Activated T-cell treated with anti-CD3 and anti-CD28 coated beads for 1 hour (primary cell): ENCODE data around the gene EDA.

Source experiments
- DNase-seq: peaks from one replicate; pipeline ENCODE4 v3.0.0-alpha.2; 2020; ENCODE audit warnings: low read depth

Gene EDA

GRCh38 chrX:69615779-69616456, at the start of gene EDA:
EDA (plus strand) TSS chrX:69616113.
- peak; percentile 56 for DNase-seq

DNA sequence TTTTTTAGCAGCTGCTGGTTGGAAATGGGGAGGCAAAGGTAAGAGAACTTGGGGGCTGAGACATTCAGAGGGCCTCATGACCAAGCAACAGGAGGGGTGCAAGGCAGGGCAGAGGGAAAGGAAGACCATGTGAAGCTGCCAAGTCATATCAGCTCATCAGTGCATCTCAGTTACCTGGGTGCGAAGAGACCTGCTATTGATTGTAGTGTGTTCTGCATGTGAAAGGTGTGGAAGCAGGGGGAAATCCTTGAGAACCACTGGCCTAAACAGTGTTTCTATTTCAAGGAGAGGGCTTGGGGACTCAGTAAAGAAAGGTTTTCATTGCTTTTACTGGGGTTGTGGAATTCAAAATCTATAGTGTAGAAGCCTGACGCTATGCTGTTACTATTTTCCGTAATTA, 47.1 kb upstream of the EDA start:
- DNase-seq = no peak

DNA sequence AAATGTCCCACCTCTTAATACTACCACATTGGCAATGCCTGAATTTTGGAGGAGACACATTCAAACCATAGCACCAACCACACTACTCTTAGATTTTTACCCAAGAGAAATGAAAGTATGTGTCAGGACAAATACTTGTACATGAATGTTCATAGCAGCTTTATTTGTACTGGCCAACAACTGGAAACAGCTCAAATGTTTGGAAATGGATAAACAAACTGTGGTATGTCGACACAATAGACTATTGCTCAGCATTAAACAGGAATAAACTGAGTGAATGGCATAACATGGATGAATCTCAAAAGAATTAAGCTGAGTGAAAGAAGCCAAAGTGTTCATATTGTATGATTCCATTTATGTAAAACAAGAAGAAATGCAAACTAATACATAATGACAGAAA, 18.5 kb upstream of the EDA start:
- no peak for DNase-seq

- DNase-seq = no peak
Observed at GRCh38 chrX:69600182-69600581, 15.7 kb upstream of the EDA start.

GRCh38 chrX:69603566-69604194, 12.2 kb upstream of the EDA start:
- DNase-seq = no peak

DNA sequence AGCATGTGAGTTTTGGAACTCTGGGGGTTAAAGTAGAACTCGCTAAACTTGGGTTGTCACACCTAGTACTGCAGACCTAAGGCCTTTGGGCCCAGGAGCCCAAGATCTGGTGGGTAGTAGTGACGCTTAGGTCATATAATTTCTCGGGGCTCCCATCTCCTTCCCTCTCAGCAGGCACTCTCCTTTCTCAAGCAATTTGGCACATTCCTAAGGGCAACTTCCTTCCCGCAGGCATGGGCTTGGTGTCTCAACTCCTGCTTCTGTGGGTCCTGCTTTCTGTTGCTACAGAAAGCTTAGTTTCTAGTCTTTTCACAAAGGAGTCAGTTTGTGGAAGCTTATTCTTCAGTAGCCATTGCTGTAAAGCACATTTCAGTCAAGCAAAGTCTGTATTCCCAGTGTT, 10.4 kb upstream of the EDA start:
- no peak for DNase-seq

GRCh38 chrX:69607616-69608015, 8.3 kb upstream of the EDA start:
- DNase-seq = no peak

DNA sequence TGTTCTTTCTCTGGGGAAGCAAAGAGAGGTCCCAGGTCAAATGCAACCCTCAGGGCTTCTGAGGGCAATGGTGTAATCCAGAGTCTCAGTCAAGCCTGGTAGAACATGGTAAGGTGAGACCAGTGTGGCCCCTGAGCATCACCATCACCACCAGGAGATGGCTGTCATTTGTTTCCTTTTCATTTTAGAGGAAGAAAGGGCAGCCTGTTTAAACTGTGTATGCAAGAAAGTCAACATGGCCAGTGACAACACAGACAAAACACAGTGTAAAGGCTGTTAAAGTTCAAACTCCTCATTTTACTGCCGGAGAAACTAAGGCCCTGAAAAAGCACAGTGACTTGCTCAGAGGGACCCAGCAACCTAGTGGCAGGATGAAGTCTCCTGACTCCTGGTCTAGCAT, 2.0 kb upstream of the EDA start:
- no peak for DNase-seq

DNA sequence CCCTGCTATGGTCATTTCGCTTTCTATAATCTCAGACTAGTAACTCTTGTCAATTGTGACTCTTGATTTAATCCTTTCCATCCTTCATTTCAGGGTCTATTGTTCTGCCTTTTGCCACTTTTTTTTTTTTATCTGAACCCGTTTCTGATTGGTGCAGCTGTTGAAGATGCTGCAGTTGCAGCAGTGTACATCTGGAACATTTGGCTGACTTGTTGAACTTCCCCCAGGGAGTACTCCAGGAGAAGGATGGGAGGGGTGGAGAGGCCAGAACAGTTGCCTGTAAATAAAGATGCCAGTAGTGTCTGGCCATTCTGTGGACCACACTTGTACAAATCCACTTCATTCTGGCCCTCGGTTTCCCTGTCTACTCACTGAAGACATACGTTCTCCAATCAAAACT, 1.0 kb upstream of the EDA start:
- no peak for DNase-seq

GRCh38 chrX:69615342-69615741, 571 bp upstream of the EDA start:
- DNase-seq = no peak

DNA sequence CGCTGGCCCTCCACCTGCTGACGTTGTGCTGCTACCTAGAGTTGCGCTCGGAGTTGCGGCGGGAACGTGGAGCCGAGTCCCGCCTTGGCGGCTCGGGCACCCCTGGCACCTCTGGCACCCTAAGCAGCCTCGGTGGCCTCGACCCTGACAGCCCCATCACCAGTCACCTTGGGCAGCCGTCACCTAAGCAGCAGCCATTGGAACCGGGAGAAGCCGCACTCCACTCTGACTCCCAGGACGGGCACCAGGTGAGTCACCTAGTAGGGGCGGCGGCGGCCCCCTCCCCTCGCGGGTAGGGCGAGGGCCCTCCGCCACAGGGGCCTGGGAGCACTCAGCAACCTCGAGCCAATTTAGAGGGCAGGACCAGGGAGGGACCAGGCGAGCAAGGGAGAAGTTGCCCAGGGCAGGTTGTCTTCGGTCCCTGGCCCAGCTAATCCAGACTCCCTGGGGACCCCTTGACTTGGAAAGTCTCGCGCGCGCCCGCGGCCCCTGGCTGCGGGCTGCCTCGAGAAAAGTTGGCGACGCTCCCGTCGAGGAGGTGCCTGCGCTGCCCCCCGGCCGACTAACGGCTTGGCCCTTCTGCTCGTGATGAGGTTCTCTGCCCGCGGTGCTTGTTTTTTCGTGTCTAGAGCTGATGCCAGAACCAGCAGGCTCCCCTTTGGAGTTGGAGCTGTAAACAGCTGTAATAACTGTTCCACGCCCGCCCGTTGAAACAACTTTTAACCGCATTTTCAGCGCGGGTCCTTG, 717 bp downstream of the EDA start:
- DNase-seq = no peak

DNA sequence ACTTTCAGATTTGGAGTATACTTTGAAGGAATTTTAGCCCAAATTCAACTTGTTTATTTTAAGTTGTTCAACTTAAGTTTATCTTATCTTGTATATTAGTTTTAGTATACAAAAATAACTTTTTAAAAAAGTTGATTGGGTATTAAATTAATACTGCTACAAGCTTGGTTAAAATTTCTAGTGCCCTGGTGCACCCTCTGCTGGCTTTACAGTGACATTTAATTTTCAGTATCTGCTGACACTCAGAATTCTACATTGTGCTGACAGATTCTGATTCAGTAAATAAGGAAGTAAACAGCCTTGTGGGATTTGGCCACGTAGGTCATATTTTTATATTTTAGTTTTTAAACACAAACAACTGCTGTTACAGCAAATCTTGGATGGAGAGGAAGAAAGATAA, 2.9 kb downstream of the EDA start:
- no peak for DNase-seq

- no peak for DNase-seq
Observed at GRCh38 chrX:69626129-69626528, 10.2 kb downstream of the EDA start.

DNA sequence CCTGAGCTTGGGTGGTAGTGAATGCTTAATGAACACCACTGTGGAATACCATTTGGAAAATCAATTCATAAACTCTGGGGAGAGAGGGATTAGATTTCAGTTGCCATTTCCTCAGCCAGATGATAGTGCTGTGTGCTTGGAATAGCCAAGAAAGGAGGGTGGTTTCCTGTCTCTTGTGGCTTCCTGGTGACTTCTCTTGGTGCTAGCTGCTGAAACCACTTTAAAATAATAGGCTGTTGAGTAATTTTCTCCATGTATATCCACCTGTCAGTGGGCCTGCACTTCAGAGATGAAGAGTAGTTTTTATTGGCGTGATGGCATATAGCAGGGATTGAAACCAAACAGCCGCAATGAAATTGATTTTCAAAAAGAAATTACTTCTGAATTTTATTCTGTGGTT, 11.8 kb downstream of the EDA start:
- DNase-seq = no peak

GRCh38 chrX:69630147-69630546, 14.2 kb downstream of the EDA start:
- DNase-seq = no peak

- no peak for DNase-seq
Observed at GRCh38 chrX:69664693-69665092, 48.8 kb downstream of the EDA start.

DNA sequence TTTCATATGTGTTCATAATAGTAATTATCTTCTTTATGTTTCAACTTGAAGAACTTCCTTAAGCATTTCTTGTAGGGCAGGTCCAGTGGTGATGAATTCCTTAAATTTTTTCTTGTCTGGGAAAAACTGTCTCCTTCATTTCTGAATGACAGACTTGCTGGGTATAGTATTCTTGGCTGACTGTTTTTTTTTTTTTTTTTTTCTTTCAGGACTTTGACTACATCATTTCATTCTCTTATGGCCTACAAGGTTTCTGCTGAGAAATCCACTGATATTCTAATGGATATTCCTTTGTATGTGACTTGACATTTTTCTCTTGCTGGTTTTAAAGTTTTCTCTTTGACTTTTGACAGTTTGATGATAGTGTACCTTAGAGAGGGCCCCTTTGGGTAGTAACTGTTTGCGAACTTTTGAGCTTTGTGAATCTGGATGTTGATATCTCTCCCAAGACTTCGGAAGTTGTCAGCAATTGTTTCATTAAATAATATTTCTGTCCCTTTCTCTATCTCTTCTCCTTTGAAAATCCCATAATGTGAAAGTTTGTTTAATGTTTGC, 54.2 kb downstream of the EDA start:
- DNase-seq = no peak

DNA sequence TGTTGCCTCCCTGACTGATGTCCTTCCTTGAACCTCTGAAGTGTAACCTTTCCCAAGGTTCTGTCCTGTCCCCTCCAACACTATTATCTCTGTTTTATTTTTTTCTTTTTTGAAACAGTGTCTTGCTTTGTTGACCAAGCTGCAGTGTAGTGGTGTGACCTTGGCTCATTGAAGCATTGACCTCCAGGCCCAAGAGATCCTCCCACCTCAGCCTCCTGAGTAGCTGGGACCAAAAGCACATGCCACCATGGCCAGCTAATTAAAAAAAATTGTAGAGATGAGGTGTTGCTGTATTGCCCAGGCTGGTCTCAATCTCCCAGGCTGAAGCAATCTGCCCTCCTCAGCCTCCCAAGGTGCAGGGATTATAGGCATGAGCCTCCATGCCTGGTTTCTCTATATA, 59.0 kb downstream of the EDA start:
- no peak for DNase-seq

DNA sequence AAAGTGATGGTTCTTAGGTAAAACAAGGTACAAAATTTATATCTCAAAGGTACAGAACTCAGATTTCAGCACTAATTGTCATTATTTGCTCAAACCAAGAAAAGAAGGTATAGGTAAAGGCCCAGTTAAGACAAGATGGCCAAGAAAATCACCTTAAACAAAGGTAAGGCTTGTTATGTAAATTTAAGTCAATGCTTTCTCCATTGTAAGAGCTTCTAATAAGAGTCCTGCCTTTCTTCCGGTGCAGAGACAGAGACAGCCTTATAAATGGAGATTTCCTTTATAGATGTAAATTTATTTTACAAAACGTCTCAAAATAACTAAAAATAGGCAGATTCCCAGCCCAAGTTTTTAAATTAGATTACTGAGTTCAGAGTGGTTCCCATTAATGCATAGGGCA, 89.9 kb downstream of the EDA start:
- no peak for DNase-seq

GRCh38 chrX:69718102-69718501, 102.2 kb downstream of the EDA start:
- no peak for DNase-seq

GRCh38 chrX:69724307-69724706, 108.4 kb downstream of the EDA start:
- DNase-seq = no peak

- DNase-seq = no peak
Observed at GRCh38 chrX:69740317-69740716, 124.4 kb downstream of the EDA start.

DNA sequence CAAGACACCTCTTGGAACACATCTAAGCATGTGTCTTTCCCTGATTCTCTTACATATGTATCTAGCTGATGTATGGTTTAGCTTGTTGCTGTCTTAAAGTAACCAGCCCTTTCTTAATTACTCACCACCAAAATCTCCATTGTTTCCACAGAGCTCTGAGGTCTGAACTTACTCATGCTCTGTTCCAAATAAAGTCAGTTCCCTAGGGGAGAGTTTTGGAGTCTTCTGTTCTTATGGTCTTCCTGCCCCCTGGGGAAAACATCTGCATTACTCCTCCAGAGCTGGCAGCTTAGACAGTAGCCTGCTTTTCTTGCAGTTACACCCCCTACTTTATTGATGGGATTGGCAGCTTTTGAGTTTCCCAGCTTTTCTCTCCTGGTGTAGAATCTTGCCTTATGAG, 125.8 kb downstream of the EDA start:
- no peak for DNase-seq
